PC-3 (cell line): ENCODE measurements around the gene PRKCSH.
"Not testable (repeated sequence)": the region's sequence is repeated elsewhere in the genome, so short reads cannot be mapped to it uniquely, and the experiment has no call there.

Experiments
- CTCF ChIP-seq: fragments of 300-600 bp; sonication (generic); conservative IDR thresholded peaks from 2 replicates; pipeline ENCODE4 v1.5.1; 2017; ENCODE audit warnings: antibody characterized with exemption, low read depth, mild to moderate bottlenecking, low read length
- EZH2 ChIP-seq: fragments of 300-600 bp; sonication (generic); IDR thresholded peaks from one replicate; pipeline ENCODE4 v1.6.1; 2017; ENCODE audit warnings: antibody characterized with exemption, mild to moderate bottlenecking, low read length; ENCODE audit not compliant: unreplicated experiment

- not testable (repeated sequence) for TF ChIP-seq CTCF, EZH2
Measured at GRCh38 chr19:11468266-11468845, 32.9 kb downstream of the PRKCSH start.
